Astrocyte (in vitro differentiated cells and primary cell): ENCODE measurements around the gene PDSS2. TPM values are rescaled to one million over a fixed set of nuclear protein-coding genes. Genes with fewer than 3 reads are reported as not detected.

ENCODE experiments used
- DNase-seq: peaks from one replicate; pipeline ENCODE4 v3.0.0-alpha.2; 2010; ENCODE audit warnings: low read depth
- FAIRE-seq: peaks from 2 replicates; lab custom pipeline; 2011; peaks lifted over from hg19 to GRCh38; lab: Jason Lieb, UNC
- H2AFZ ChIP-seq: 2 replicates; pipeline ENCODE4 v1.6.0; 2012; ENCODE audit warnings: low read depth, low read length, inconsistent platforms
- H3K27ac ChIP-seq: 2 replicates; pipeline ENCODE4 v1.5.1; 2011; ENCODE audit warnings: low read depth, low read length, inconsistent platforms
- H3K27me3 ChIP-seq: 2 replicates; pipeline ENCODE4 v1.6.0; 2011; ENCODE audit warnings: low read length, inconsistent platforms; ENCODE audit not compliant: insufficient read depth
- H3K36me3 ChIP-seq: 2 replicates; pipeline ENCODE4 v1.5.1; 2011; ENCODE audit warnings: low read length, inconsistent platforms; ENCODE audit not compliant: insufficient read depth
- H3K4me1 ChIP-seq: 2 replicates; pipeline ENCODE4 v1.5.1; 2011; ENCODE audit warnings: low read length, inconsistent platforms; ENCODE audit not compliant: insufficient read depth
- H3K4me2 ChIP-seq: 2 replicates; pipeline ENCODE4 v1.6.0; 2012; ENCODE audit warnings: low read length, inconsistent platforms
- H3K4me3 ChIP-seq: 2 replicates; pipeline ENCODE4 v1.5.1; 2011; ENCODE audit warnings: low read depth, mild to moderate bottlenecking, low read length, inconsistent platforms; ENCODE audit not compliant: insufficient read depth
- H3K79me2 ChIP-seq: 2 replicates; pipeline ENCODE4 v1.6.0; 2012; ENCODE audit warnings: mild to moderate bottlenecking, low read length, inconsistent platforms; ENCODE audit not compliant: insufficient read depth
- H3K9ac ChIP-seq: 2 replicates; pipeline ENCODE4 v1.6.0; 2012; ENCODE audit warnings: mild to moderate bottlenecking, low read length, inconsistent platforms
- H3K9me3 ChIP-seq: 2 replicates; pipeline ENCODE4 v1.5.1; 2012; ENCODE audit warnings: low read depth, mild to moderate bottlenecking, low read length, inconsistent platforms; ENCODE audit not compliant: insufficient read depth
- H4K20me1 ChIP-seq: 2 replicates; pipeline ENCODE4 v1.6.0; 2012; ENCODE audit warnings: low read length, inconsistent platforms; ENCODE audit not compliant: insufficient read depth
- H3K27ac Mint-ChIP-seq: one replicate; pipeline ENCODE4 v1.8.0; 2021; ENCODE audit warnings: mild to moderate bottlenecking, mixed read lengths; ENCODE audit not compliant: unreplicated experiment
- H3K27me3 Mint-ChIP-seq: one replicate; pipeline ENCODE4 v1.8.0; 2021; ENCODE audit warnings: low read depth, mixed read lengths; ENCODE audit not compliant: unreplicated experiment
- H3K36me3 Mint-ChIP-seq: one replicate; pipeline ENCODE4 v1.8.0; 2021; ENCODE audit warnings: low read depth, mixed read lengths; ENCODE audit not compliant: unreplicated experiment
- H3K4me1 Mint-ChIP-seq: one replicate; pipeline ENCODE4 v1.8.0; 2021; ENCODE audit warnings: low read depth, mixed read lengths; ENCODE audit not compliant: unreplicated experiment
- H3K4me3 Mint-ChIP-seq: one replicate; pipeline ENCODE4 v1.8.0; 2021; ENCODE audit warnings: mild to moderate bottlenecking, moderate library complexity, mixed read lengths; ENCODE audit not compliant: unreplicated experiment
- H3K9me3 Mint-ChIP-seq: one replicate; pipeline ENCODE4 v1.8.0; 2021; ENCODE audit warnings: mild to moderate bottlenecking, mixed read lengths; ENCODE audit not compliant: unreplicated experiment
- EZH2 ChIP-seq: IDR thresholded peaks from 2 replicates; pipeline ENCODE4 v1.6.1; 2012; ENCODE audit warnings: mild to moderate bottlenecking, low read length, inconsistent platforms; ENCODE audit not compliant: insufficient read depth
- total RNA-seq: library from RNA; stranded (reverse); gene quantifications from 2 replicates; pipeline ENCODE4 v1.2.1, GENCODE V29; 2021
- TF ChIP-seq, protein P1 (sequence below): IDR thresholded peaks from 2 replicates; pipeline ENCODE4 v1.5.1; 2011; ENCODE audit warnings: low read depth, mild to moderate bottlenecking, inconsistent platforms, low read length, moderate library complexity; ENCODE audit not compliant: insufficient read depth

The PDSS2 gene
- total RNA-seq, 1 donor from 2014 or later = 7.7 TPM

DNA sequence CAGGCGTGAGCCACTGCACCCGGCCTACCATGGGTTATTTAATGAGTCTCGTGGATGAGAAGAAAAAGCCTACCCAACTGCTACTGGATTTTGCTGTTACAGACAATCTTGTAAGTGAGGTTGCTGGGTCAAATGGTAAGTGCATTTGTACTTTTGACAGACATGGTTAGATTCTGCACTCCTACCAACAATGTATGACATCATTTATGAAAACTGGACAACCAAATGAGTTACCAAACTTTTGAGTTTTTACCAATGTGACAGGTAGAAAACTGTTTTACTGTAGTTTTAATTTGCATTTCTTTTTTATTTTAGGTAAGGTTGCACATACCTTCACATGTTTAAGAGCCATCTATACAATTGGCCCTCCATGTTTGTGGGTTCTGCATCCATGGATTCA, 48.2 kb downstream of the PDSS2 start:
- H3K4me3 ChIP-seq = no peak overlapping the region
- no peaks in the 10 kb centered on the region for H3K79me2 ChIP-seq
- no peaks in the 10 kb centered on the region for H3K27me3 Mint-ChIP-seq
- no peaks in the 10 kb centered on the region for H3K4me1 ChIP-seq
- H3K4me3 Mint-ChIP-seq = no peak overlapping the region
- FAIRE-seq (no peak), DNase-seq (no peak)
- H3K36me3 Mint-ChIP-seq = no peaks in the 10 kb centered on the region
- no peaks in the 10 kb centered on the region for H3K9me3 Mint-ChIP-seq
- H3K27ac Mint-ChIP-seq = no peak overlapping the region
- H3K9ac ChIP-seq = no peak overlapping the region
- no peak for TF ChIP-seq EZH2
- TF ChIP-seq, protein P1, sequence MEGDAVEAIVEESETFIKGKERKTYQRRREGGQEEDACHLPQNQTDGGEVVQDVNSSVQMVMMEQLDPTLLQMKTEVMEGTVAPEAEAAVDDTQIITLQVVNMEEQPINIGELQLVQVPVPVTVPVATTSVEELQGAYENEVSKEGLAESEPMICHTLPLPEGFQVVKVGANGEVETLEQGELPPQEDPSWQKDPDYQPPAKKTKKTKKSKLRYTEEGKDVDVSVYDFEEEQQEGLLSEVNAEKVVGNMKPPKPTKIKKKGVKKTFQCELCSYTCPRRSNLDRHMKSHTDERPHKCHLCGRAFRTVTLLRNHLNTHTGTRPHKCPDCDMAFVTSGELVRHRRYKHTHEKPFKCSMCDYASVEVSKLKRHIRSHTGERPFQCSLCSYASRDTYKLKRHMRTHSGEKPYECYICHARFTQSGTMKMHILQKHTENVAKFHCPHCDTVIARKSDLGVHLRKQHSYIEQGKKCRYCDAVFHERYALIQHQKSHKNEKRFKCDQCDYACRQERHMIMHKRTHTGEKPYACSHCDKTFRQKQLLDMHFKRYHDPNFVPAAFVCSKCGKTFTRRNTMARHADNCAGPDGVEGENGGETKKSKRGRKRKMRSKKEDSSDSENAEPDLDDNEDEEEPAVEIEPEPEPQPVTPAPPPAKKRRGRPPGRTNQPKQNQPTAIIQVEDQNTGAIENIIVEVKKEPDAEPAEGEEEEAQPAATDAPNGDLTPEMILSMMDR = no peak
- peaks cover 3% of the 10 kb centered on the region for H3K4me1 Mint-ChIP-seq
- no peaks in the 10 kb centered on the region for H3K27me3 ChIP-seq
- no peaks in the 10 kb centered on the region for H3K36me3 ChIP-seq
- no peak overlapping the region for H3K27ac ChIP-seq
- H3K9me3 ChIP-seq = no peaks in the 10 kb centered on the region
- H4K20me1 ChIP-seq = peaks cover 11% of the 10 kb centered on the region
- H3K4me2 ChIP-seq = no peak overlapping the region
- no peak overlapping the region for H2AFZ ChIP-seq

DNA sequence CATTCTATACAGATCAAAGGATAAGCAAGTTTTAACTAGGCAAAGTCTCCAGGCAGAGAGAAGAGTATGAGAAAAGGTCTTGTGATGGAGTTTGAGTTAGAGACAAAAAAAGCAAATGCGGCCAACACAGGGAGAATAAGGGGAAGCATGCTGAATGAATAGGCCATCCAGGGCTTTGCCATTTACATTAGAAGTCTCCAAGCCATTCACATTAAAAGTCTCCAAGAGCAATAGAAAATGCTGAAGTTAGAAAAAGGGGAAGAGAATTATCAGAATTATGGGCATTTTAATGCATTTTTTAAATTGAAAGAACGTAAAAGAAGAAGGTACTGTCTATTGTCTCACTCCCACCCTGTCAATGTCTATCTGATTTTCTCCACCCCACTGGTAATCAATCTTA, 49.4 kb downstream of the PDSS2 start:
- Histone ChIP-seq H3K4me3 (no peak overlapping the region), H3K36me3 (no peaks in the 10 kb centered on the region), H3K9ac (no peak overlapping the region), H3K27me3 (no peaks in the 10 kb centered on the region), H2AFZ (no peak overlapping the region), H3K4me2 (no peak overlapping the region), H3K4me1 (no peaks in the 10 kb centered on the region), H3K79me2 (no peaks in the 10 kb centered on the region), H3K27ac (no peak overlapping the region), H4K20me1 (peaks cover 11% of the 10 kb centered on the region), H3K9me3 (no peaks in the 10 kb centered on the region)
- TF ChIP-seq, protein P1 = no peak
- TF ChIP-seq EZH2 = no peak
- no peak overlapping the region for H3K27ac Mint-ChIP-seq
- no peak overlapping the region for H3K4me3 Mint-ChIP-seq
- H3K27me3 Mint-ChIP-seq = no peaks in the 10 kb centered on the region
- peaks cover 3% of the 10 kb centered on the region for H3K36me3 Mint-ChIP-seq
- FAIRE-seq (no peak), DNase-seq (no peak)
- H3K9me3 Mint-ChIP-seq = peaks cover 3% of the 10 kb centered on the region
- peaks cover 3% of the 10 kb centered on the region for H3K4me1 Mint-ChIP-seq

DNA sequence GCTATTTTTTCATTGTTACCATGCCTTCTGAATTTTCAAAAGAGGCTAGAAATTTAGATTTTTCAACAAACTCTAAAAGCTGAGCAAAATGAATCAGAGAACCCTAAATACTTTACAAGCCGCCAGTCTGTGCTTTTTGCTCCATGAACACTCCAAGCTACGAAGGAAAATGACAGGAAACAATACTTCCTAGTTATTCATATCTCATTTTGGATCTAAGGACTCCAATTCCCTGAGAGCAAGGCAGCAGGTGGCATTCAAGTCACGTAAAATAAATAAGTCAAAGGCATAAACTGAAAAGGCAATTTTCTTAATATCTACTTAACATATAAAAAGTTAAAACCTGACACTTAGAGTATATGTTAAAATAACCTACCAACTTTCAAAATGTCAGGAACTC, 50.6 kb downstream of the PDSS2 start:
- Mint-ChIP-seq H3K36me3 (peaks cover 6% of the 10 kb centered on the region), H3K27me3 (no peaks in the 10 kb centered on the region), H3K27ac (no peak overlapping the region), H3K9me3 (peaks cover 7% of the 10 kb centered on the region), H3K4me1 (peaks cover 1% of the 10 kb centered on the region), H3K4me3 (no peak overlapping the region)
- no peaks in the 10 kb centered on the region for H3K36me3 ChIP-seq
- FAIRE-seq (no peak), DNase-seq (no peak)
- peaks cover 4% of the 10 kb centered on the region for H4K20me1 ChIP-seq
- no peaks in the 10 kb centered on the region for H3K4me1 ChIP-seq
- H3K27me3 ChIP-seq = no peaks in the 10 kb centered on the region
- H3K9ac ChIP-seq = no peak overlapping the region
- H3K4me3 ChIP-seq = no peak overlapping the region
- TF ChIP-seq EZH2 = no peak
- TF ChIP-seq, protein P1 = no peak
- H2AFZ ChIP-seq = no peak overlapping the region
- H3K27ac ChIP-seq = no peak overlapping the region
- H3K4me2 ChIP-seq = no peak overlapping the region
- H3K79me2 ChIP-seq = no peaks in the 10 kb centered on the region
- H3K9me3 ChIP-seq = no peaks in the 10 kb centered on the region
